Activated gamma-delta T cell (primary cell): Measurements from ENCODE around the gene LRRC26.

Experiments
- DNase-seq: peaks from one replicate; lab custom pipeline; 2025; lab: John Stamatoyannopoulos, UW

The LRRC26 gene

DNA sequence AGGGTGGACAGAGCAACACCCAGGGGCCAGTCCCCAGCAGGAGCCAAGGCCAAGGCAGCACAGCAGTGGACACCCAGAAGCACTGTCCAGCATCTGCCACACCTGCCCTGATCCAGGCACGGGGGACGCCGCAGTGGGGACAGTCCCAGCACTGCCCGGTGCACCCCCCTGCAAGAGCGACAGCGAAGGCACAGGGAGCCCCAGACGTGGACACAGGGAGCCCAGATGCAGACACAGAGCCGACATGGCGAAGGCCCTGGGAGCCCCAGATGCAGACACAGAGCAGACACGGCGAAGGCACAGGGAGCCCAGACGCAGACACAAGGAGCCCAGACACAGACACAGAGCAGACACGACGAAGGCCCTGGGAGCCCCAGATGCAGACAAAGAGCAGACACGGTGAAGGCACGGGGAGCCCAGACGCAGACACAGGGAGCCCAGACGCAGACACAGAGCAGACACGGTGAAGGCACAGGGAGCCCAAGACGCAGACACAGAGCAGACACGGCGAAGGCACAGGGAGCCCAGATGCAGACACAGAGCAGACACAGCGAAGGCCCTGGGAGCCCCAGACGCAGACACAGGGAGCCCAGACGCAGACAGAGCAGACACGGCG lies 14.2 kb upstream of the LRRC26 start:
- DNase-seq = no peak

DNA sequence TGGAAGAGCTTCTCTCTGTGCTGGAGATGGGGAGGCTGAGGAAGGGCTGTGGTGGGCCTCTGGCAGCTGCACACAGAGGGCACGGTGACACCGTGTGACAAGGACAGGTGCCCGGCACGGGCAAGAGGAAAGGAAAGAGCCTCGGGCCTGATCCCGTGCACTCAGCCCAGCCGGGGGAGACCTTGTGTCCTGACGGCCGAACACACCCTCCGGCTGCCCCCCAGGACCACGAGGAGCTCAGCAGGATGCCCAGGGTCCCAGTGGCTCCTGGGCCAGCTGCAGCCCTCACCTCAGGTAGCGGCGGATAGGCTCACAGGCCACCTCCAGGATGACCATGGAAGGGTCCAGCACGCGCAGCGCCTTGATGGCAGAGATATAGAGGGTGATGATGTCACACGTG lies 13.0 kb upstream of the LRRC26 start:
- DNase-seq = no peak

DNA sequence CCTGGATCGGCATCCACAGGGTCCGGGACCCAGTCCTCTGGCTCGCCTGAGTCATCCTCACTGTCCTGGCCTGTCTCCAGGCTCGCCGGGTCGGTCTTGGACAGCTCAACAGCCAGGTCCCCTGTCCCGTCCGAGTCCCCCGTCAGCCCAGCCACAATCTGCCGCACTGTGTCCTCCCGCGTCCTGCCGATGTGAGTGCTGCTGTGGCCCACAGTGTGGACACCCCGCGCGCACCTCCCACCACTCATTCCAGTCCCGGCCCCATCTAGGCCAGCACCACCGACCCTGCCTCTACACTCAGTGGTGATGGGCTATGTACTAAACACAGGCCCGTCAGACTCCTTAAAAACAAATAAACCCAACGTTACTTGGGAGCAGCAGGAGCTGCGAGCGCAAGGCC lies 11.8 kb upstream of the LRRC26 start:
- no peak for DNase-seq

GRCh38 chr9:137180491-137180890 lies 10.6 kb upstream of the LRRC26 start:
- no peak for DNase-seq

- DNase-seq = no peak
These were observed 9.9 kb upstream of the LRRC26 start for GRCh38 chr9:137179761-137180160.

GRCh38 chr9:137178939-137179630 lies 9.2 kb upstream of the LRRC26 start:
- no peak for DNase-seq

GRCh38 chr9:137178201-137178938 lies 8.5 kb upstream of the LRRC26 start:
- no peak for DNase-seq

DNA sequence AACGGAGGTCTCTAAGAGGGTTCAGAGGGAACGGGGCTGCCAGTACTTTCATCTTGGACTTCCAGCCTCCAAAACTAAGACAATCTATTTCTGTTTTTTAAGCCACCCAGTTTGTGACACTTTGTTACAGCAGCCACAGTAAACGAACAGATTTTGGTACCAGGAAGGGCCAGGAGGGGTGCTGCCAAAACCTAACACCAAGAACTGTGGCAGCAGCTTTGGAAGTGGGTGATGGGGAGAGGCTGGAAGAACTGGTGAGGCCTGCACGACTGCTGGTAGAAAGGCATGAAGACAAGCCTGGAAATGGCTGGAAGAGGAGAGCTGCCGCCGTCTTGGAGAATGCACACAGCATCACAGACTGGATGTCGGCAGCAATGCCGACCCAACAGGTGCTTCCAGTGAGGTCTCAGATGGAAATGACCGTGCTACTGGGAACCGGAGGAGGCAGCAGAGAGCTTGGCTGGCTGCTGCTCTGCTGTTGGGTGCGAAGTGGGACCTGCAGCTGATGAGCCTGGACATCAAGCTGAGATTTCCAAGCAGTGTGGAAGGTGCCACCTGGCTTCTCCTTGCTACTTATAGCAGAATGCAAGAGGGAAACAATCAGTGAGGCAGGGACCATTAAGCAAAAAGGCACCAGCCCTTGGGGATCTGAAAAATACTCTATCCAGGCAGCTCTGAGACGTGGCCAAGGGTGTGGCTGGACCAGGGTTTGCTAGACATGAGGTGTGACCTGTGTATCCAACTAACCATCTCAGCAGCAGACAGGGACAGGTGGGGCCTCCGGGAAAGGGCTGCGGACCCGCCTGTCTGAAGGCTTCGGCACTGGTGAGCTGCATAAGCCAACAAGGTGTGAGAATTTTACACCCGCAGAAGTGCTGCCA lies 6.7 kb upstream of the LRRC26 start:
- DNase-seq = no peak

GRCh38 chr9:137175345-137175961 lies 5.6 kb upstream of the LRRC26 start:
- no peak for DNase-seq

GRCh38 chr9:137174722-137175293 lies 5.0 kb upstream of the LRRC26 start:
- no peak for DNase-seq

DNA sequence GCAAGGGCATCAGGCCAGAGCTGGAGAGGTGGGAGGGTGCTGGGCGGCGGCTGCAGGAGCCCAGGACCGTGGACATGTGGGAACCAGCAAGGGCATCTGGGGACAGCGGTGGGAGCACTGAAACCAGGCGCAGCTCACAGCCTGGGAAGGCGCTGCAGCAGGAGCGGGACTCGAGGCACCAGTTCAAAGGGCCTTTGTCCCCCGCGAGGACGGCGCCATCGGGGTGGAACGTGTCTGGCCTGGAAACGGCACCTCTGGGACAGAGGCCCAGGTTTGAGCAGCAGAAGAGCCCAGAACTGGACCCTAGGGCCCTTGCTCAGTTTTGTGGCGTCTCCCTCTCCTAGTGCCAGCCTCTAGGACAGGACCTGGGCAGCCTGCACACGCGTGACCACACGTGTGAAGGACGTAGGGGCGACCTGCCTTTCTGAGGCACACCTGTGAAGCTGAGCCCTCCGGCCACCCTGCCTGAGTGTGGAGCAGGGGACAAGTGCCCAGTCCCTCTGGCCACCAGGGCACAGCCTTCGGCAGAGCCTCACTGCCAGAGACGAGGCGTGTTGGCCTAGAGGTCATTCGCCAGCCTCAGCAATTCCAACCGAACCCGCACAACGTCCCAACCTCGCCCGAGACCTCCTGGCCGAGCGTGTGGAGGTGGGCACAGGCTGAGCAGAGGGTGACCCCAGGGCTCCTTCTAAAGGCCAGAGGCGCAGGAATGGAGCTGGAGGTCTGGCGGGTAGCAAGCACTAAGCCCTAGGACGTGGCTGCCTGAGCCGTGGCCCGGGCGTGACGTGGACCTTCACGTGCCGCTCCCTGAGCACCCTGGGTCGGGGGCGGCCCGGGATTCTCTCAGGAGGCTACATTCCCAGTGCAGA lies 4.2 kb upstream of the LRRC26 start:
- no peak for DNase-seq

DNA sequence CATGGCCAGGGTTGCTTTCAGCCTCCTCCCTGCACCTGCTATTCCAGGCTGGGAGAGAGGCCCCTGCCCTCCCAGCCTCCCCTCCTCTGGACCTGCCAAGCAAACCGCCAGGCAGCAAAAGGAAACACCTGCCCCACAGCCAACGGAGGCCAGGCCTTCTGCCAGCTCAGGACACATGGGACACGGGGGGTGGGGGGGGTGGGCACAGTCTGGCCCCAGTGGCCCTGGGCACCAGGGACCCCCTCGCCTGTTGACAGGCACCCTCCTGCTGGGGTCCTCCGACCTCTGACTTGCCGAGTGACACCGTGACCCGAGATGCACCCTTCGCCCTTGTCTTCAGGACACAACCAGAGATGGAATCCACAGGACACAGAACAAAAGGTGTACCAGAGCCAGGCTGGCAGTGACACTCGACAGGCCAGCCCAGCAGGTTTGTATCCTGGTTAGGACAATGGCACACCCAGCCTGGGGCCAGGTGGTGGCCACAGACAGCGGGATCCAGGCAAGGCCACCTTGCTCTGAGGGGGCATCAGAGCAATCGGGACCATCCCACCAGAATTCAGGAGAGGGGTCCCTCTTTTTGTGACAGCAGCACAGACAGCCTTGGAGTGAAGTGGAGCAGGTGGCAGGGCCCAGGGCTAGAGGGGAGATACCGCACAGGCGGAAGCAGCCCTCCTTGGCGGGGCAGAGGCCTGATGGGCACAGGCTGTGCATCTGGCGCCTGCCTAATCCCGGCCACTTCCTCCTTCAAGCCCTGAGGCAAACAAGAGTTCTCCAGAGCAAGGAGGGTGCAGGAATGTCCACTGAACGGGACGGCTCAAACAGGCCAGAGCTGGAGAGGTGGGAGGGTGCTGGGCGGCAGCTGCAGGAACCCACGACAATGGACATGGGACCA lies 3.3 kb upstream of the LRRC26 start:
- no peak for DNase-seq

GRCh38 chr9:137171149-137171900 lies 1.5 kb upstream of the LRRC26 start:
- DNase-seq = no peak

DNA sequence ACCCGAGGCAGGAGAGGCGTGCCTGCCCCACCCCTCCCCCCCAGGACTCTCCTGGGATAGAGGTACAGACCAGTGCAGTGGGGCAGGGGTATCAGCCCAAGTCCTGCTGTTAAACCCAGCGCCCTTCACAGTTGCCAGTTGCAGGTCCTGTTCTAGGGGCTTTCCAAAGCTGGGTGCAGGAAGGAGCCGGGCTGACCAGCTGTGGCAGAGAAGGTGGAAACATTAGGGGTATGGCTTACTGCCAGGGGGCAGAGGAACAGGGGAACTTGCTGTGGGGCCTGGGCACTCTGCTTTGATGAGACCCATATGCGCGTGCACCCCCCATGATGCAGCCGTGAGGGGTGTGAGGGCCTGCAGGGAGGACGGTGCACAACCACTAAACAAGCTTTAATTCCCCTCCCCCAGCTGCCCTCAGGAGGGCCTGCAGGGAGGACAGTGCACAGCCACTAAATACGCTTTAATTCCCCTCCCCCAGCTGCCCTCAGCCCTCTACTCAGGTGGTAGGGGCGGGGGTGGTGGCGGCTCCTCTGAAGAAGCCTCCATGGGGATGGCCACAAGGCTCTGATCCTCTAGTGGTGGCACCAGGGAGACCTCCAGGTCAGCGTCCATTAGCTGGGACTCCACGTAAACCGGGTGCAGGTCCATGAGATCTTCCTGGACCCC lies 766 bp upstream of the LRRC26 start:
- DNase-seq = no peak

- no peak for DNase-seq
These were observed 671 bp downstream of the LRRC26 start for GRCh38 chr9:137168904-137169856.

DNA sequence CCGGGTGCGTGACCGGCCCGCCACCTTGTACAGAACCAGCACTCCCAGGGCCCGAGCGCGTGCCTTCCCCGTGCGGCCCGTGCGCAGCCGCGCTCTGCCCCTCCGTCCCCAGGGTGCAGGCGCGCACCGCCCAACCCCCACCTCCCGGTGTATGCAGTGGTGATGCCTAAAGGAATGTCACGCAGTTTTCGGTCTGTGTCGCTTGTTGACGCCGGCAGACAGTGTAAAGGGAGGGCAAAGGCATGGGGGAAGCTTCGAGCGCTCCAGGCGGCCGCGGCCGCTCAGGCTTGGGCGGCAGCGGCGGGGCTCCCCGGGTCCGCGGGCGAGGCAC lies 1.3 kb downstream of the LRRC26 start:
- DNase-seq = no peak
